ENCODE data around the gene SLIT3. TPM values are rescaled to one million over a fixed set of nuclear protein-coding genes. Genes with fewer than 3 reads are reported as not detected.

Gene SLIT3
- total and polyA plus RNA-seq, 9 of the 15 experiments (the other 6 are each of a cell fraction or from before 2014, with no cell fraction given) = 0.01 to 0.04 TPM; not detected in 7

DNA sequence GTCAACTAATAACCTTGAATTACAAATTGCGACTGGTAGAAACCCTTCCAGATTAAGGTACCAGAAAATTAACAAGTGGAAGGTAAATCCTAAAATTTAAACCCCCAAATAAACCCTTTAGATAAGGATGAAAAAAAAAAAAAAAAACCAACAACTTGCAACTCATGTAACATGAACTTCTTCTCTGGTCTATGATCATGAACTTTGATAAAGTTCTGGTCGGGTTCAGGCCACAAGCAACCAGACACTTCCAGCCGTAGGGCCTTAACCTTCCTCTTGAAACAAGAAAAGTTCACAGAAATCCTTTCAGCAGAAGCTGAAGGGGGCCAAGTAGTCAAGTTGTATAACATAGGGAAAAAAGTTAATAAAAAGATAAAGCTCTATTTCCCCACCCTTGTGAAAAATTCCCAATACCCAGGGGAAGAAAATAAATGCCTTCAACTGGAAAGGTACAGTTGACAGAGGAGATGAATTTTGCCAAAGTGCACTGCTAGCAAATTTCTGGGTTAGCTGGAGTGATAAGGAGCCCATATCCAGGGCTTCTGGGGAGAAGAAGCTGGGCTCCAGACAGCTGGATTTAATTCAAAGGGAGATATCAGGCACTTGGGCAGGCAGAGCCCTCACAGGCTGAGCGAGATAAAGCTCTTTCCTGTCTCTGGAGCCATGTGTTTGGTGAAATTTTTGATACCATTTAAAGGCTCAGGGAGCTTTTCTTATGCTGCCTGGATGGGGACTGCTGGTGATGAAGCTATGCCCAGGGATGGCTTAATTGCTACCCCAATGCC, 487.6 kb downstream of the SLIT3 start (continued):
- no peak for TF ChIP-seq E2F8 (IDR thresholded peaks at IDR 0.05; ENCODE audit: low read depth, partially characterized antibody)
- TF ChIP-seq, protein P1, sequence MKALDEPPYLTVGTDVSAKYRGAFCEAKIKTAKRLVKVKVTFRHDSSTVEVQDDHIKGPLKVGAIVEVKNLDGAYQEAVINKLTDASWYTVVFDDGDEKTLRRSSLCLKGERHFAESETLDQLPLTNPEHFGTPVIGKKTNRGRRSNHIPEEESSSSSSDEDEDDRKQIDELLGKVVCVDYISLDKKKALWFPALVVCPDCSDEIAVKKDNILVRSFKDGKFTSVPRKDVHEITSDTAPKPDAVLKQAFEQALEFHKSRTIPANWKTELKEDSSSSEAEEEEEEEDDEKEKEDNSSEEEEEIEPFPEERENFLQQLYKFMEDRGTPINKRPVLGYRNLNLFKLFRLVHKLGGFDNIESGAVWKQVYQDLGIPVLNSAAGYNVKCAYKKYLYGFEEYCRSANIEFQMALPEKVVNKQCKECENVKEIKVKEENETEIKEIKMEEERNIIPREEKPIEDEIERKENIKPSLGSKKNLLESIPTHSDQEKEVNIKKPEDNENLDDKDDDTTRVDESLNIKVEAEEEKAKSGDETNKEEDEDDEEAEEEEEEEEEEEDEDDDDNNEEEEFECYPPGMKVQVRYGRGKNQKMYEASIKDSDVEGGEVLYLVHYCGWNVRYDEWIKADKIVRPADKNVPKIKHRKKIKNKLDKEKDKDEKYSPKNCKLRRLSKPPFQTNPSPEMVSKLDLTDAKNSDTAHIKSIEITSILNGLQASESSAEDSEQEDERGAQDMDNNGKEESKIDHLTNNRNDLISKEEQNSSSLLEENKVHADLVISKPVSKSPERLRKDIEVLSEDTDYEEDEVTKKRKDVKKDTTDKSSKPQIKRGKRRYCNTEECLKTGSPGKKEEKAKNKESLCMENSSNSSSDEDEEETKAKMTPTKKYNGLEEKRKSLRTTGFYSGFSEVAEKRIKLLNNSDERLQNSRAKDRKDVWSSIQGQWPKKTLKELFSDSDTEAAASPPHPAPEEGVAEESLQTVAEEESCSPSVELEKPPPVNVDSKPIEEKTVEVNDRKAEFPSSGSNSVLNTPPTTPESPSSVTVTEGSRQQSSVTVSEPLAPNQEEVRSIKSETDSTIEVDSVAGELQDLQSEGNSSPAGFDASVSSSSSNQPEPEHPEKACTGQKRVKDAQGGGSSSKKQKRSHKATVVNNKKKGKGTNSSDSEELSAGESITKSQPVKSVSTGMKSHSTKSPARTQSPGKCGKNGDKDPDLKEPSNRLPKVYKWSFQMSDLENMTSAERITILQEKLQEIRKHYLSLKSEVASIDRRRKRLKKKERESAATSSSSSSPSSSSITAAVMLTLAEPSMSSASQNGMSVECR (CRISPR knock-in tag; IDR thresholded peaks at IDR 0.05) = no peak
- peak; percentile 71; the same call in 1 of the 2 replicates for TF ChIP-seq ZNF584 (CRISPR knock-in tag; IDR thresholded peaks at IDR 0.05; ENCODE audit: low read depth)
- peak; percentile 17 for TF ChIP-seq MEIS2 (IDR thresholded peaks at IDR 0.05; ENCODE audit: partially characterized antibody)
- TF ChIP-seq EP400 (IDR thresholded peaks at IDR 0.05) = no peak
- TF ChIP-seq ERF (CRISPR knock-in tag; IDR thresholded peaks at IDR 0.05) = 0 out of 2 replicates have a peak, but pooled peaks have one; percentile 44
- TF ChIP-seq MAFK (IDR thresholded peaks at IDR 0.05; ENCODE audit: low read length) = peak; percentile 61
- no peak for TF ChIP-seq TRIM28 (IDR thresholded peaks at IDR 0.05)
- TF ChIP-seq, protein P2, sequence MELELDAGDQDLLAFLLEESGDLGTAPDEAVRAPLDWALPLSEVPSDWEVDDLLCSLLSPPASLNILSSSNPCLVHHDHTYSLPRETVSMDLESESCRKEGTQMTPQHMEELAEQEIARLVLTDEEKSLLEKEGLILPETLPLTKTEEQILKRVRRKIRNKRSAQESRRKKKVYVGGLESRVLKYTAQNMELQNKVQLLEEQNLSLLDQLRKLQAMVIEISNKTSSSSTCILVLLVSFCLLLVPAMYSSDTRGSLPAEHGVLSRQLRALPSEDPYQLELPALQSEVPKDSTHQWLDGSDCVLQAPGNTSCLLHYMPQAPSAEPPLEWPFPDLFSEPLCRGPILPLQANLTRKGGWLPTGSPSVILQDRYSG (tag; conservative IDR thresholded peaks at IDR 0.05; ENCODE audit: low read depth) = peak; percentile 74
- peak; percentile 95 for TF ChIP-seq KLF16 (IDR thresholded peaks at IDR 0.05)
- TF ChIP-seq ZFP30 (CRISPR knock-in tag; IDR thresholded peaks at IDR 0.05; ENCODE audit: borderline replicate concordance) = no peak
- no peak for TF ChIP-seq CEBPB (tag; IDR thresholded peaks at IDR 0.05)
- TF ChIP-seq NEUROD1 (IDR thresholded peaks at IDR 0.05; ENCODE audit: borderline replicate concordance, low read depth, low read length, partially characterized antibody) = peak; percentile 31
- TF ChIP-seq EZH2 (IDR thresholded peaks at IDR 0.05; ENCODE audit: borderline replicate concordance, low read depth, low read length) = no peak
- TF ChIP-seq TBL1XR1 (IDR thresholded peaks at IDR 0.05; ENCODE audit: low read length in 2 of 2) = peak in 1 of 2 experiments; percentile 76; a peak in 2 of 4 replicates
- peak; percentile 78 for TF ChIP-seq MAFG (tag; conservative IDR thresholded peaks at IDR 0.05)
- TF ChIP-seq CC2D1A (IDR thresholded peaks at IDR 0.05) = peak; percentile 87; the same call in 1 of the 2 replicates
- TF ChIP-seq ZKSCAN1 (IDR thresholded peaks at IDR 0.05; ENCODE audit: low read depth, low read length) = no peak
